Activated naive CD4-positive, alpha-beta T cell treated with anti-CD3 and anti-CD28 coated beads, Interleukin-2, amount 10 ng/mL, durations not matched to agents 7 days and 5 days (primary cell): ENCODE data around the gene KDM6A.
"Not testable (repeated sequence)": the region's sequence is repeated elsewhere in the genome, so short reads cannot be mapped to it uniquely, and the experiment has no call there.

Experiments used
- CTCF ChIA-PET: fragments of 350-600 bp; sonication (Branson Sonifier 250); formaldehyde crosslinking; loops from one replicate; lab custom pipeline; 2021; ENCODE audit warnings: antibody characterized with exemption; lab: Charles Lee
- DNase-seq: peaks from one replicate; pipeline ENCODE4 v3.0.0-alpha.2; 2020
- H3K27ac Mint-ChIP-seq: one replicate; pipeline ENCODE4 v1.8.0; 2021; ENCODE audit warnings: mild to moderate bottlenecking, moderate library complexity, mixed read lengths
- H3K27me3 Mint-ChIP-seq: one replicate; pipeline ENCODE4 v1.8.0; 2021; ENCODE audit warnings: mild to moderate bottlenecking, mixed read lengths
- H3K36me3 Mint-ChIP-seq: one replicate; pipeline ENCODE4 v1.8.0; 2021; ENCODE audit warnings: mixed read lengths
- H3K4me1 Mint-ChIP-seq: one replicate; pipeline ENCODE4 v1.8.0; 2021; ENCODE audit warnings: mixed read lengths
- H3K4me3 Mint-ChIP-seq: one replicate; pipeline ENCODE4 v1.8.0; 2021; ENCODE audit warnings: mild to moderate bottlenecking, moderate library complexity, mixed read lengths
- H3K9me3 Mint-ChIP-seq: one replicate; pipeline ENCODE4 v1.8.0; 2021; ENCODE audit warnings: mixed read lengths

The KDM6A gene

GRCh38 chrX:45133465-45133864 lies 260.5 kb downstream of the KDM6A start:
- H3K36me3 Mint-ChIP-seq: no peaks in the 10 kb centered on the region
- no peak overlapping the region for H3K4me3 Mint-ChIP-seq
- CTCF ChIA-PET: no interaction called here
- H3K9me3 Mint-ChIP-seq: peaks cover 2% of the 10 kb centered on the region
- H3K27ac Mint-ChIP-seq: no peak overlapping the region
- no peaks in the 10 kb centered on the region for H3K4me1 Mint-ChIP-seq
- no peaks in the 10 kb centered on the region for H3K27me3 Mint-ChIP-seq
- no peak for DNase-seq

- Mint-ChIP-seq H3K9me3 (peaks cover 2% of the 10 kb centered on the region), H3K4me3 (no peak overlapping the region), H3K4me1 (no peaks in the 10 kb centered on the region), H3K36me3 (no peaks in the 10 kb centered on the region), H3K27ac (no peak overlapping the region), H3K27me3 (no peaks in the 10 kb centered on the region)
- CTCF ChIA-PET: no interaction called here
- no peak for DNase-seq
Measured at GRCh38 chrX:45134315-45134731, 261.3 kb downstream of the KDM6A start.

- no peaks in the 10 kb centered on the region for H3K27me3 Mint-ChIP-seq
- DNase-seq: no peak
- CTCF ChIA-PET: no interaction called here
- peaks cover 2% of the 10 kb centered on the region for H3K9me3 Mint-ChIP-seq
- H3K4me3 Mint-ChIP-seq: no peak overlapping the region
- H3K4me1 Mint-ChIP-seq: no peaks in the 10 kb centered on the region
- no peaks in the 10 kb centered on the region for H3K36me3 Mint-ChIP-seq
- H3K27ac Mint-ChIP-seq: no peak overlapping the region
Measured at GRCh38 chrX:45134775-45135174, 261.8 kb downstream of the KDM6A start.

DNA sequence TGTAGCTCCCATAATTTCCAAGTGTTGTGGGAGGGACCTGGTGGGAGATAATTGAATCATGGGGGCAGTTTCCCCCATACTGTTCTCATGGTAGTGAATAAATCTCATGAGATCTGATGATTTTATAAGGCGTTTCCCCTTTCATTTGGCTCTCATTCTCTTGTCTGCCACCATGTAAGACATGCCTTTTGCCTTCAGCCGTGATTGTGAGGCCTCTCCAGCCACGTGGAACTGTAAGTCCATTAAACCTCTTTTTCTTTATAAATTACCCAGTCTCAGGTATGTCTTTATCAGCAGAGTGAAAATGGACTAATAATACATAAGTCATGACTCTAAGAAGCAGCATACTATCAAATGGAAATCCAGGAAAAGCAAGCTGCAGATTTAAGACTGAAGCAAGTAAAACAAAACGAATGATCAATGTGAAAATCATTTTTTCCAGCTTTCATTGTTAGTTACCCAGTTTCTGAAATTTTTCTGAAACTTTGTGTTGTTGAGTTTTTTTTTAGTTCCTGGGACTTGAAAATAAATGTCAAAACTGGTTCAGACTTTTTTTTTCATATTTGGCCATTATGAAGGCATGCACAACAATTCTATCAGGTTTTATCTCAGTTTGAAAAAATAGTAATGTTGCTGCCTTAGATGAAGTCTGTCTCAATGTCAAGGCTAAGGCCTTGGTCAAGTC lies 262.5 kb downstream of the KDM6A start:
- DNase-seq, H3K27me3 Mint-ChIP-seq, H3K27ac Mint-ChIP-seq, CTCF ChIA-PET, H3K4me1 Mint-ChIP-seq, H3K4me3 Mint-ChIP-seq, H3K36me3 Mint-ChIP-seq, H3K9me3 Mint-ChIP-seq: not testable (repeated sequence)

GRCh38 chrX:45137531-45137930 lies 264.5 kb downstream of the KDM6A start:
- H3K9me3 Mint-ChIP-seq: peaks cover 2% of the 10 kb centered on the region
- CTCF ChIA-PET: no interaction called here
- H3K4me3 Mint-ChIP-seq: no peak overlapping the region
- no peak overlapping the region for H3K27ac Mint-ChIP-seq
- no peak for DNase-seq
- H3K27me3 Mint-ChIP-seq: no peaks in the 10 kb centered on the region
- H3K36me3 Mint-ChIP-seq: no peaks in the 10 kb centered on the region
- H3K4me1 Mint-ChIP-seq: no peaks in the 10 kb centered on the region

GRCh38 chrX:45138525-45138924 lies 265.5 kb downstream of the KDM6A start:
- no peaks in the 10 kb centered on the region for H3K36me3 Mint-ChIP-seq
- H3K4me3 Mint-ChIP-seq: no peak overlapping the region
- H3K27me3 Mint-ChIP-seq: no peaks in the 10 kb centered on the region
- CTCF ChIA-PET: no interaction called here
- H3K9me3 Mint-ChIP-seq: no peaks in the 10 kb centered on the region
- H3K27ac Mint-ChIP-seq: no peak overlapping the region
- peak; percentile 20 for DNase-seq
- no peaks in the 10 kb centered on the region for H3K4me1 Mint-ChIP-seq

DNA sequence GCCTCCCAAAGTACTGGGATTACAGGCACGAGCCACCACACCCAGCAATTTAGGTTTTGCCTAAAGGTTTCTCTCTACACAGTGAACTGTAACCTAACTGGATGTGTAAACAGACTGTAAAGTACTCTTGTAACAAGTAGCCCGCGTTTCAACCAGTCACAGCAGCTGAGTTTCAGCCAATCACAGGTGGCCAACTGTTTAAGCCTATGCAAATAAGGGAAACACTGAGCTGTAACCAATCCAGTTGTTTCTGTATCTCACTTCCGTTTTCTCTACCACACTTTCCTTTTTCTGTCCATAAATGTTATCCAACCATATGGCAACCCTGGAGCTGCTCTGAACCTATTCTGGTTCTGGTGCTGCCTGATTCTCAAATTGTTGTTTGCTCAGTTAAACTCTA lies 267.8 kb downstream of the KDM6A start:
- no peaks in the 10 kb centered on the region for H3K27me3 Mint-ChIP-seq

DNA sequence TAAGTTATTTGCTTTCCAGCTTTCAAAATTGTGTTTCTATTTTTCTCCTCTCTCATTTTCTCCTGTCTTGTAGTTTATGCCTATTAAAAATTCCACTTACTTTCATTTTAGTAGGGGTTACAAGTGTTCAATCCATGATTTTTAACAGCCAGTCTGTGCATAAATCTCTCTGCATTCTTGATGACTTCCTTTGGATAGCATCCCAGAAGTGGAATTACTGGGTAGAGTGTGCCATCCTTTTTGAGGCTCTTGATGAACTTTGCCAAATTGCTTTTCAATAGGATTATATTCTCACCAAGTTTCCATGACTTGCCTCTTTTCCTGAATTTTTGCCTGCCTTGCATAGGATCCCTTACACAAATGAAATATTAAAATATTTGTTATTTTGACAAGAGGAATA lies 269.2 kb downstream of the KDM6A start:
- Mint-ChIP-seq H3K9me3 (no peaks in the 10 kb centered on the region), H3K4me1 (no peaks in the 10 kb centered on the region), H3K27me3 (no peaks in the 10 kb centered on the region), H3K27ac (no peak overlapping the region), H3K36me3 (no peaks in the 10 kb centered on the region), H3K4me3 (no peak overlapping the region)
- no peak for DNase-seq
- CTCF ChIA-PET: no interaction called here

More for the DNA sequence above, 267.8 kb downstream of the KDM6A start:
- no peaks in the 10 kb centered on the region for H3K4me1 Mint-ChIP-seq
- H3K9me3 Mint-ChIP-seq: no peaks in the 10 kb centered on the region
- H3K36me3 Mint-ChIP-seq: no peaks in the 10 kb centered on the region
- CTCF ChIA-PET: interaction anchor here (0.6 kb wide), 1 partner anchor 1245 kb away, joined by 3 read pairs; no protein-coding TSS in a partner anchor
- H3K4me3 Mint-ChIP-seq: no peak overlapping the region
- DNase-seq: no peak
- H3K27ac Mint-ChIP-seq: no peak overlapping the region

GRCh38 chrX:45143455-45143854 lies 270.5 kb downstream of the KDM6A start:
- CTCF ChIA-PET: no interaction called here
- Mint-ChIP-seq H3K27ac (no peak overlapping the region), H3K9me3 (no peaks in the 10 kb centered on the region), H3K4me1 (no peaks in the 10 kb centered on the region), H3K27me3 (no peaks in the 10 kb centered on the region), H3K36me3 (no peaks in the 10 kb centered on the region), H3K4me3 (no peak overlapping the region)
- DNase-seq: no peak

GRCh38 chrX:45145492-45146215 lies 272.7 kb downstream of the KDM6A start:
- no peaks in the 10 kb centered on the region for H3K36me3 Mint-ChIP-seq
- H3K27ac Mint-ChIP-seq: no peak overlapping the region
- no peaks in the 10 kb centered on the region for H3K27me3 Mint-ChIP-seq
- no peaks in the 10 kb centered on the region for H3K9me3 Mint-ChIP-seq
- CTCF ChIA-PET: no interaction called here
- no peak for DNase-seq
- no peaks in the 10 kb centered on the region for H3K4me1 Mint-ChIP-seq
- H3K4me3 Mint-ChIP-seq: no peak overlapping the region

- CTCF ChIA-PET: no interaction called here
- no peak overlapping the region for H3K27ac Mint-ChIP-seq
Measured at GRCh38 chrX:45150821-45151220, 277.8 kb downstream of the KDM6A start.

DNA sequence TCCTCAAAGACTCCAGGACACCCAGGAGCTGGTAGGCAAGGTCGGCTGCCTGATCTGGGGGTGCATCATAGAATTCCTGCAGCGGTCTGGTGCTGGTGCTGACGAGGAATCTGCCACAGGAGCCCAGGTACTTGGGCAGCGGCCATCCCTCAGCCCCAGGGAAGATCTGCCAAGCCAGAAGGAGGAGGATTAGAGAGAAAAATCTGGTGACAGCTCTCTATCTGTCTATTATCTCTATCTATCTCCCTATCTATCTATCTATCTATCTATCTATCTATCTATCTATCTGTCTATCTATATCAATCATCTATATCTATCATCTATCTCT lies 281.0 kb downstream of the KDM6A start:
- no peaks in the 10 kb centered on the region for H3K27me3 Mint-ChIP-seq
- no peak overlapping the region for H3K27ac Mint-ChIP-seq
- H3K4me3 Mint-ChIP-seq: no peak overlapping the region
- CTCF ChIA-PET: no interaction called here
- H3K9me3 Mint-ChIP-seq: peaks cover 2% of the 10 kb centered on the region
- DNase-seq: no peak
- no peaks in the 10 kb centered on the region for H3K4me1 Mint-ChIP-seq
- no peaks in the 10 kb centered on the region for H3K36me3 Mint-ChIP-seq

More at GRCh38 chrX:45150821-45151220, 277.8 kb downstream of the KDM6A start:
- Mint-ChIP-seq H3K27me3 (no peaks in the 10 kb centered on the region), H3K4me3 (no peak overlapping the region), H3K9me3 (no peaks in the 10 kb centered on the region), H3K4me1 (no peaks in the 10 kb centered on the region), H3K36me3 (no peaks in the 10 kb centered on the region)
- no peak for DNase-seq

DNA sequence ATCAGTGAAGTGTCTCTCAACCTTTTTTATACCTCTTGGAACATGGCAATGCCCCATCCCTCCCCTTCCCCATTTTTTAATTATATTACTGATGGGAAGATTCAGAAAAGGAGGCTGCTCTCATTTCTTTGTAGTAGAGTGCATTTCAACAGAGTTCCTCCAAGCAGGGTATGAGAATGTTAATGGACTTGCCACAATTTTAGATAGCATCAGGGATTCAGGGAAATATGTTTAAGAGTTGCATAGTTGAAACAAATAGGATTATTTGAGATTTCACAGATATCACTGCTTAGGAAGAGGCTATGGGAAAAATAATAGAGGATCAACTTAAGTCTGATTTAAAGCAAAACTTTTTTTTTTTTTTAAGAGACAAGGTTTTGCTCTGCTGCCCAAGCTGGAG lies 281.5 kb downstream of the KDM6A start:
- peaks cover 2% of the 10 kb centered on the region for H3K9me3 Mint-ChIP-seq
- H3K27me3 Mint-ChIP-seq: no peaks in the 10 kb centered on the region
- no peak overlapping the region for H3K27ac Mint-ChIP-seq

GRCh38 chrX:45157647-45158046 lies 284.7 kb downstream of the KDM6A start:
- DNase-seq: no peak

More for the DNA sequence above, 281.5 kb downstream of the KDM6A start:
- H3K4me1 Mint-ChIP-seq: no peaks in the 10 kb centered on the region
- CTCF ChIA-PET: no interaction called here
- no peak for DNase-seq
- H3K36me3 Mint-ChIP-seq: no peaks in the 10 kb centered on the region
- no peak overlapping the region for H3K4me3 Mint-ChIP-seq

More at GRCh38 chrX:45157647-45158046, 284.7 kb downstream of the KDM6A start:
- Mint-ChIP-seq H3K9me3 (peaks cover 2% of the 10 kb centered on the region), H3K27ac (no peak overlapping the region), H3K27me3 (no peaks in the 10 kb centered on the region), H3K36me3 (no peaks in the 10 kb centered on the region), H3K4me3 (no peak overlapping the region), H3K4me1 (no peaks in the 10 kb centered on the region)
- CTCF ChIA-PET: no interaction called here
